HL-60 (cell line): ENCODE measurements around the gene SARDH.

Source experiments
- DNase-seq, 2 experiments: peaks; one replicate each; pipeline ENCODE4 v3.0.0-alpha.2; 2010 to 2020; ENCODE audit warnings: low read depth in 1 of 2, low spot score in 1 of 2
- H3K27ac ChIP-seq: fragments of 250-450 bp; sonication (Bioruptor Pico); replicated peaks from 2 replicates; pipeline ENCODE4 v1.5.1; 2020; ENCODE audit warnings: mild to moderate bottlenecking, moderate library complexity
- H3K27me3 ChIP-seq: fragments of 250-450 bp; sonication (Bioruptor Pico); 2 replicates; pipeline ENCODE4 v1.5.1; 2021; ENCODE audit warnings: mild to moderate bottlenecking, moderate library complexity; ENCODE audit not compliant: insufficient read depth, poor library complexity, severe bottlenecking
- H3K4me3 ChIP-seq: replicated peaks from 2 replicates; pipeline ENCODE4 v1.5.1; 2011; ENCODE audit warnings: mild to moderate bottlenecking, control low read depth, low read length; ENCODE audit not compliant: insufficient read depth
- GABPA ChIP-seq: IDR thresholded peaks from 2 replicates; pipeline ENCODE4 v1.6.1; 2012; ENCODE audit warnings: low read depth
- POLR2AphosphoS5 ChIP-seq: IDR thresholded peaks from 2 replicates; pipeline ENCODE4 v1.6.1; 2012; ENCODE audit warnings: low read depth
- SPI1 ChIP-seq: IDR thresholded peaks from 2 replicates; pipeline ENCODE4 v1.6.1; 2012; ENCODE audit warnings: low read depth, mild to moderate bottlenecking, borderline replicate concordance
- TF ChIP-seq, protein P1 (sequence below): IDR thresholded peaks from 2 replicates; pipeline ENCODE4 v1.6.1; 2012; ENCODE audit warnings: low read depth; ENCODE audit not compliant: insufficient replicate concordance
- TF ChIP-seq, protein P2 (sequence below): IDR thresholded peaks from one replicate; pipeline ENCODE4 v1.5.1; 2011; ENCODE audit warnings: low read length, control low read depth, inconsistent platforms; ENCODE audit not compliant: insufficient read depth

Gene SARDH

DNA sequence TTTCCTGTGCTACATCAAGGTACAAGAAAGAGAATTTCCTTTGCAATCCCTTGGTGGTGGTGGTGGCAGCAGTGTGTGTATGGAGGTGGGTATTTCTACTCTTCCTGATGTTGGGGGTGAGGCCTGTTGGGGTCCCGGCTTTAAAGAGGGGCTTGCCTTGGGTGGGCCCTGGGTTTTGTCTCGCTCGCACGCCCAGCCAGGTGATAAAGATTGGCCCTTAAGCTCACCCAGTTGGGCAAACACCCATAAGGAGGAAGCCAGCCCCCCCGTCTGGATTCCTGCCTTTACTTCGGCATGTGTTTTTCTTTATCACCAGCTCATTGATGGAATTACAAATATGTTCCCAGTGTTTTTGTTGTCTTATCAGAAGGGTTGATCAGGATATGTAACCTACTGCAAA, 16.0 kb upstream of the SARDH start:
- Histone ChIP-seq H3K27me3 (no peaks in the 10 kb centered on the region), H3K27ac (no peak overlapping the region), H3K4me3 (no peak overlapping the region)
- TF ChIP-seq, protein P1, sequence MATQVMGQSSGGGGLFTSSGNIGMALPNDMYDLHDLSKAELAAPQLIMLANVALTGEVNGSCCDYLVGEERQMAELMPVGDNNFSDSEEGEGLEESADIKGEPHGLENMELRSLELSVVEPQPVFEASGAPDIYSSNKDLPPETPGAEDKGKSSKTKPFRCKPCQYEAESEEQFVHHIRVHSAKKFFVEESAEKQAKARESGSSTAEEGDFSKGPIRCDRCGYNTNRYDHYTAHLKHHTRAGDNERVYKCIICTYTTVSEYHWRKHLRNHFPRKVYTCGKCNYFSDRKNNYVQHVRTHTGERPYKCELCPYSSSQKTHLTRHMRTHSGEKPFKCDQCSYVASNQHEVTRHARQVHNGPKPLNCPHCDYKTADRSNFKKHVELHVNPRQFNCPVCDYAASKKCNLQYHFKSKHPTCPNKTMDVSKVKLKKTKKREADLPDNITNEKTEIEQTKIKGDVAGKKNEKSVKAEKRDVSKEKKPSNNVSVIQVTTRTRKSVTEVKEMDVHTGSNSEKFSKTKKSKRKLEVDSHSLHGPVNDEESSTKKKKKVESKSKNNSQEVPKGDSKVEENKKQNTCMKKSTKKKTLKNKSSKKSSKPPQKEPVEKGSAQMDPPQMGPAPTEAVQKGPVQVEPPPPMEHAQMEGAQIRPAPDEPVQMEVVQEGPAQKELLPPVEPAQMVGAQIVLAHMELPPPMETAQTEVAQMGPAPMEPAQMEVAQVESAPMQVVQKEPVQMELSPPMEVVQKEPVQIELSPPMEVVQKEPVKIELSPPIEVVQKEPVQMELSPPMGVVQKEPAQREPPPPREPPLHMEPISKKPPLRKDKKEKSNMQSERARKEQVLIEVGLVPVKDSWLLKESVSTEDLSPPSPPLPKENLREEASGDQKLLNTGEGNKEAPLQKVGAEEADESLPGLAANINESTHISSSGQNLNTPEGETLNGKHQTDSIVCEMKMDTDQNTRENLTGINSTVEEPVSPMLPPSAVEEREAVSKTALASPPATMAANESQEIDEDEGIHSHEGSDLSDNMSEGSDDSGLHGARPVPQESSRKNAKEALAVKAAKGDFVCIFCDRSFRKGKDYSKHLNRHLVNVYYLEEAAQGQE: no peak
- TF ChIP-seq POLR2AphosphoS5 (no peak), SPI1 (no peak), GABPA (no peak)
- TF ChIP-seq, protein P2, sequence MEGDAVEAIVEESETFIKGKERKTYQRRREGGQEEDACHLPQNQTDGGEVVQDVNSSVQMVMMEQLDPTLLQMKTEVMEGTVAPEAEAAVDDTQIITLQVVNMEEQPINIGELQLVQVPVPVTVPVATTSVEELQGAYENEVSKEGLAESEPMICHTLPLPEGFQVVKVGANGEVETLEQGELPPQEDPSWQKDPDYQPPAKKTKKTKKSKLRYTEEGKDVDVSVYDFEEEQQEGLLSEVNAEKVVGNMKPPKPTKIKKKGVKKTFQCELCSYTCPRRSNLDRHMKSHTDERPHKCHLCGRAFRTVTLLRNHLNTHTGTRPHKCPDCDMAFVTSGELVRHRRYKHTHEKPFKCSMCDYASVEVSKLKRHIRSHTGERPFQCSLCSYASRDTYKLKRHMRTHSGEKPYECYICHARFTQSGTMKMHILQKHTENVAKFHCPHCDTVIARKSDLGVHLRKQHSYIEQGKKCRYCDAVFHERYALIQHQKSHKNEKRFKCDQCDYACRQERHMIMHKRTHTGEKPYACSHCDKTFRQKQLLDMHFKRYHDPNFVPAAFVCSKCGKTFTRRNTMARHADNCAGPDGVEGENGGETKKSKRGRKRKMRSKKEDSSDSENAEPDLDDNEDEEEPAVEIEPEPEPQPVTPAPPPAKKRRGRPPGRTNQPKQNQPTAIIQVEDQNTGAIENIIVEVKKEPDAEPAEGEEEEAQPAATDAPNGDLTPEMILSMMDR: no peak
- DNase-seq: no peak

DNA sequence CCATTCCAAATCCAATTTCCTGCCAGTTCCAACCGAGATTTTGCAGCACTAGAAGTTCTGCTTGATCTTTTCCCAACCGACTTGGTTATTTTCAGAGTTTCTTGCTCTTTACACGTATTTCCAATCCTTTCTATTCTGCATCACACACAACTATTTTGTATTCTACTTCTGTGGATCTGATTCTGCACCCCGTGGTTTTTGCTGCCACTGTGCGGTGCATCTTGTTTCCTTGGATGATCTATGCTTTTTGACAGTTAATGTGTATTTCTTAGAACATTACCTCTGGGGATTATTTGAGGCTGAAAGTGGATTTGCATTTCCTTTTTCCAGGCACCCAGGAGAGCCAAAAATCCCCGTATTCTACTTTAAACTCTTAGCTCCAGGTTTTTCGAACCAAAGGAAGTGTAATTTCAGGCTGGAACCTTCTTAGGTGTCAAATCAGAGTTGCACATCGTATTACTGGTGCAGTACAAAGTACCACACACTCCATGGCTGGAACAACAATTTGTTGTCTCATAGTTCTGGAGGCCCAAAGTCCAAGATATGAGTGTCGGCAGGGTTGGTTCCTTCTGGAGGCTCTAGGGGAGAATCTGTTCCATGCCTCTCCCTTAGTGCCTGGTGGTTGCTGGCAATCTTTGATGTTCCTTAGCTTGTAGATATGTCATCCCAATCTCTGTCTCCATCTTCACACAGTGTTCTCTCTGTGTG, 14.7 kb upstream of the SARDH start:
- no peak overlapping the region for H3K27ac ChIP-seq
- no peak overlapping the region for H3K4me3 ChIP-seq
- no peak for DNase-seq
- TF ChIP-seq SPI1 (no peak), POLR2AphosphoS5 (no peak), GABPA (no peak)
- TF ChIP-seq, protein P1: no peak
- H3K27me3 ChIP-seq: no peaks in the 10 kb centered on the region

DNA sequence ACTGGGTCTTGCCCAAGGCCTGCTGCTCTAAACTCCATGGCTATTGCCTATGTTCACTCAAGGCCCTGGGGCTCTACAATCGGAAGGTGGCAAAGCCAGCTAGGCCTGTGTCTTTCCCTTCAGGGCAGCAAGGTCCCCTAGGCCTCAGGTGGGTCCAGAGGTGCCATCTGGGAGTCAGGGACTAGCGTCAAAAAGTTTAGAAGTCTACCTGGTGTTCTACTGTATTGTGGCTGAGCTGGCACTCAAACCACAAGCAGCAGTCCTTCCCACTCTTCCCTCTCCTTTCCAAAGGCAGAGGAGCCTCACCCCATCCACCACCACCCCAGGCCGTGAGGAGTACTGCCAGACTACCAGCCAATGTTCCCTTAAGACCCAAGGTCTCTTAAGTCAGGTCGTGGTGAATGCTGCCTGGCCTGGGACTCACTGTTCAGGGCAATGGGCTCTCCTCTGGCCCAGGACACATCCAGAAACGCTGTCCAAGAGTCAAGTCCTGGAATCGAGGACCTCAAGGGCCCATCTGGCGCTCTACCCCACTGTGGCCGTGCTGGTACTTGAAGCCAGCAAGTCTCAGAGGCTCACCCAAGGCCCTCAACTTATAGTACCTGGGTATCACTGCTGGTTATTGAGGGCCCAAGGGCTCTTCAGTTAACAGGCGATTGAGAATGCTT, 13.0 kb upstream of the SARDH start:
- no peak for DNase-seq
- no peaks in the 10 kb centered on the region for H3K27me3 ChIP-seq
- no peak overlapping the region for H3K27ac ChIP-seq
- TF ChIP-seq, protein P1: no peak
- TF ChIP-seq, protein P2: no peak
- TF ChIP-seq SPI1 (no peak), POLR2AphosphoS5 (no peak), GABPA (no peak)
- no peak overlapping the region for H3K4me3 ChIP-seq
